Measurements from ENCODE around the gene PXDN.

Gene PXDN

DNA sequence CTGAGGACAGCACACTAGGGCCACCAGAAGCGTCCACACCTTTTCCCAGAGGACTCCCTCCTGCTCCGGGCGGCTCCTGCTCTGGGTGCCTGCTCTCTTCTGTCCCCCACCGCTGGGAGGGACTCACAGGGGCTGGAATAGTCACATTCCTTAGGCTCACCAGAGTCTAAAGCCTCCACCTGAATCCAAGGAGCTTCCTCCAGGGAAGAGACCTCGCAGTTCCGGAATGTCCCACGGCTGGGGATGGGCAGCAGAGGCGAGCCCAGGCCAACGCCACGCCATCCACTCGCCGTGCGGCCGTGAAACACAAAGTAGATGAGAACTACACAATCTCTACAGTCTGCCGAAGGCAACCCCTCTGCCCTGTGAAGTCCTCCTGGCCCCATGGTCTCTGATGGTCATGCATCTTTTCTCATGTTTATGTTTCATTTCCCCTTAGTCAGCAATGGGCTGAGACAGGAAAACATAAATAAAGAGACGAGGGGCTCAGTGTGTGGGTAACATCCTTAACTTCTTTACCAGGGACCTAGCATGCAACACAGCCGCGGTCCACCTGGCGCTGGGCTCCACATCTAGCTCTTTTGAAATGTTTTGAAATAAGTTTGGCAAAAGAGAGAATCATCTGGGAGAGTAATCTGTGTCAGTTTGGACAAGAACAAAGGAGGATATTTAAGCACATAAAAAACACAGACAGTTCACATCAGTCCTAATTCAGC, 98.4 kb downstream of the PXDN start:
- TF ChIP-seq, protein P1, sequence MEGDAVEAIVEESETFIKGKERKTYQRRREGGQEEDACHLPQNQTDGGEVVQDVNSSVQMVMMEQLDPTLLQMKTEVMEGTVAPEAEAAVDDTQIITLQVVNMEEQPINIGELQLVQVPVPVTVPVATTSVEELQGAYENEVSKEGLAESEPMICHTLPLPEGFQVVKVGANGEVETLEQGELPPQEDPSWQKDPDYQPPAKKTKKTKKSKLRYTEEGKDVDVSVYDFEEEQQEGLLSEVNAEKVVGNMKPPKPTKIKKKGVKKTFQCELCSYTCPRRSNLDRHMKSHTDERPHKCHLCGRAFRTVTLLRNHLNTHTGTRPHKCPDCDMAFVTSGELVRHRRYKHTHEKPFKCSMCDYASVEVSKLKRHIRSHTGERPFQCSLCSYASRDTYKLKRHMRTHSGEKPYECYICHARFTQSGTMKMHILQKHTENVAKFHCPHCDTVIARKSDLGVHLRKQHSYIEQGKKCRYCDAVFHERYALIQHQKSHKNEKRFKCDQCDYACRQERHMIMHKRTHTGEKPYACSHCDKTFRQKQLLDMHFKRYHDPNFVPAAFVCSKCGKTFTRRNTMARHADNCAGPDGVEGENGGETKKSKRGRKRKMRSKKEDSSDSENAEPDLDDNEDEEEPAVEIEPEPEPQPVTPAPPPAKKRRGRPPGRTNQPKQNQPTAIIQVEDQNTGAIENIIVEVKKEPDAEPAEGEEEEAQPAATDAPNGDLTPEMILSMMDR (IDR thresholded peaks at IDR 0.05; ENCODE audit: control insufficient read depth, extremely low read depth, insufficient read depth) = no peak
- DNase-seq (ENCODE audit: low read depth) = no peak
- no peak overlapping the region for H3K4me3 ChIP-seq (ENCODE audit: low read depth, low read length)

DNA sequence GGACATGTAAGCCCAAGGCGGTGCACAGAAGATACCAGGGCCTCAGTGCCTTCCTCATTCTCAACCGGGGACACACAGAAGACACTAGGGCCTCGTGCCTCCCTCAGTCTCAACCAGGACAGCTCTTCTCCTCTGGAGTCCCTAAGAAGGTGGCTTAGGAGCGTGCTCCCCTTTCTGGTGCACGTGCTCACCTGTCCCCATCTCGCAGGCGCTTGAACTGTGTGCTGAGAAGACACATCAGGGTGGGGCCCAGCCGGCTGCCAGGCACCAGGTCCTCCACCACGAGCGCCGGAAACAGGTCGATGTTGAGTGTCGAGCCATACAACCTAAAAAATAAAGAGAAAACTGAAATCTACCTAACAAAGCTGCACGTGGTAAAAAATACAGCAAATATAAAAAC, 99.9 kb downstream of the PXDN start:
- H3K4me3 ChIP-seq (ENCODE audit: low read depth, low read length) = no peak overlapping the region
- no peak for DNase-seq (ENCODE audit: low read depth)
- TF ChIP-seq, protein P1 (IDR thresholded peaks at IDR 0.05; ENCODE audit: control insufficient read depth, extremely low read depth, insufficient read depth) = no peak

DNA sequence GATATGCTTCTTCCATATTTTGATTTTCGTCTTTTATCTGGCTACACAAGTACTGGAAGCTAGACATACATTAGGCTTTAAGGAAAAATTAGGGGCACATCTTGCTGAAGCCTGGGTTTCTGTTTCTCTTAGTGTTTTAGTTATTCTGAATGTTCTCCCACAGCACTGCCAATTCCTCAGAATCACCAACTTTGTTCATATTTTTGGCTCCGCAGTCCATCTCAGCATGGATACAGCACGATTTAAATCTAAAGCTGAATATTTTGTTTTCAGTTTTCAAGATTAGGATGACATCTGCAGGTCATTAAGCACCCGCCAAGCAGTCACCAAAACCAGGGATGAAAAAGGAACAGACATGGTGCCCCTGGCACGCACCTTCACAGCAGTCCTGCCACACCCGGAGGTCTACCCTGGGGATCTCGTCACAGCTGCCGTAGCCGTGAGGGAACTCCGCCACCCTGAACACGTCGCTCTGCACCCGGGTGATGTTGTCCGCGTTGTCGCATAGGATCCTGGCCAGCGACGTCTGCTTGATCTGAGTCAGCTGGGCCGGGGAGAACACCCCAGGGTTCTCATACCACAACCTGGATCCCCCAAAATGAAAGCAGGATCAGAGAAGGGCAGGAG, 101.2 kb downstream of the PXDN start:
- no peak overlapping the region for H3K4me3 ChIP-seq (ENCODE audit: low read depth, low read length)
- no peak for DNase-seq (ENCODE audit: low read depth)
- TF ChIP-seq, protein P1 (IDR thresholded peaks at IDR 0.05; ENCODE audit: control insufficient read depth, extremely low read depth, insufficient read depth) = no peak

GRCh38 chr2:1642066-1642861, 102.1 kb downstream of the PXDN start:
- H3K4me3 ChIP-seq (ENCODE audit: low read depth, low read length) = no peak overlapping the region
- TF ChIP-seq, protein P1 (IDR thresholded peaks at IDR 0.05; ENCODE audit: control insufficient read depth, extremely low read depth, insufficient read depth) = no peak
- no peak for DNase-seq (ENCODE audit: low read depth)

DNA sequence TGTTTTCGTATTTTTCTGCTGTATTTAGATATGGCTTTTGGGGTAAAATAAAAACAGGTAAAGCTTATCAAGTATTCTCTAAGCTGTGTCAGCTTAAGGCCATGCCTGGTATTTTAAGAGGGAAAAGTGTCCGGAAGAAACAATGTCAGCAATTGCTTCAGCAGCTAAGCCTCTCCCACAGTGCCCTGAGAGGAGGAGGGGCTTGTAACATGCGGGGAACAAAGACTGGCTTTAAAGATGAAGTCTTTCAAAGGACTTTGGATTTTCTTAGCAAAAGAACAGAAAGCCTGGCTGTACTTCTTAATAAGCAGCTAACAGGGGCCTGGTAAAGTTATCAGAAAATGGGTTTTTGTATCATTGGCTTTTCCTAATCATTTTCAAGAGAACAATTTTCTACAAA, 102.8 kb downstream of the PXDN start:
- TF ChIP-seq, protein P1 (IDR thresholded peaks at IDR 0.05; ENCODE audit: control insufficient read depth, extremely low read depth, insufficient read depth) = no peak
- DNase-seq (ENCODE audit: low read depth) = no peak
- H3K4me3 ChIP-seq (ENCODE audit: low read depth, low read length) = no peak overlapping the region

DNA sequence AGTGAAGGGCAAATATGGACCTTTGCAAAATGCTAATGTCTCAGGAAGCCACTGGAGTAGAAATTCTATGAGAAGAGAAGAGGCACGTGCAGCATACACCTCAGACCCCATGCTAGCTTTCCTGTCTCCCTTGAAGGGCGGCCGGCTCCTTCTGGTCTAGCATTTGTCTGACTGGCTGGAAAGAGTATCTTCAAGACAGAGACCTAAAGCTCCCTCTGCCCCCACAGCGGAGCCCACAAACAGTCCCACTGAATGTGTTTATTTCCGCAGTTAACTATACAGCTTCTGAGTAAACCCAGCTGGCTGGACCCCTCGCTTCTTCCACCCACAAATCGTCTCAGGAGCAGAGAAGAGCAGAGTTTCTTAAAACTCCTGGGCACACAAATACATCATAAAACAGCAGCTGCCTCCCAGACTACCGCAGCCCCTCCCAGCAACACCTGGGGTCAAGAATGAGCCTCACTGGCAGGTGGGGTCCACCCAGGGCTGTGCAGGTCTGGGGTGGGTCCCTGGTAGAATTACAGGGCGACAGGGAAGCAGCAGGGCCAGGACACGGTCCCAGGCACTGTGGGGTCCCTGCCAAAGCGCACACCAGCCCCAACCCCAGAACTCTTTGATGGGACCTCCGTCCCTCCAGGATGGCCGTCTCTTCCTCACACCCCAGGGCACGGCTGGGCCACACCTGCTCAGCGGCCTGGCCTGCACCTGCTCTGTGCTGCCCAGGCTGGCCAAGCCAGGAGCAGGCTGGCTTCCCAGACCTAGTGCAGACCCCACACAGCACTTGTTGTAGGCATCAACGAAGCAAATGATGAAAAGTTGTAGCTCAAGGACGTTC, 103.8 kb downstream of the PXDN start:
- no peak for DNase-seq (ENCODE audit: low read depth)
- no peak overlapping the region for H3K4me3 ChIP-seq (ENCODE audit: low read depth, low read length)
- TF ChIP-seq, protein P1 (IDR thresholded peaks at IDR 0.05; ENCODE audit: control insufficient read depth, extremely low read depth, insufficient read depth) = no peak
